Amniotic stem cell (primary cell): Measurements from ENCODE around the gene THRB.

Source experiments
- DNase-seq: peaks from one replicate; lab custom pipeline; 2025; lab: John Stamatoyannopoulos, UW

The THRB gene

DNA sequence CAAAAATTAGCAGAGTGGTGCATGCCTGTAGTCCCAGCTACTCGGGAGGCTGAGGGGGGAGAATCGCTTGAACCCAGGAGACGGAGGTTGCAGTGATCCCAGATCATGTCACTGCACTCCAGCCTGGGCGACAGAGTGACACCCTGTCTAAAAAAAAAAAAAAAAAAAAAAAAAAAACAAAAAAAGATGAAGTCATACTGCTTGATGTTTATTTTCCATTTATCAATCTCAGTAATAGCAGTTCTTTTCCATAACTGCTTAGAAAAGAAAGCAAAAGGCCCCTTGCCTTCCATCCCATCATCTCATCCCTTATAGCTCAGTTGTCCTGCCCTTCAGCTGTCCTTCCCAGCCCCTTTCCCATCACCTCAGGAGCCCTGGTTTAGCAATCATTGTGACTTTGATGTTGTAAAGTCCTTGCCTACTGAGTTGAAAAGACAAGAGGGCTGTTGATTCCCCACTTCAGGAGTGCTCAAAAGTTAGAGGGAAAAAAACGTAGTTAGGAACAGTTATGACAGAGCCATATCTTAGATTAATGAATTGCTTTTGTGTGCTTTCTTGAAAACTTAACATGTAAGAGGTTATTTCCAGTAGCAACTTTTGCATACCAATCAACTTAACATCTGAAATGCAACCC, 18.0 kb upstream of the THRB start:
- DNase-seq, result no peak

DNA sequence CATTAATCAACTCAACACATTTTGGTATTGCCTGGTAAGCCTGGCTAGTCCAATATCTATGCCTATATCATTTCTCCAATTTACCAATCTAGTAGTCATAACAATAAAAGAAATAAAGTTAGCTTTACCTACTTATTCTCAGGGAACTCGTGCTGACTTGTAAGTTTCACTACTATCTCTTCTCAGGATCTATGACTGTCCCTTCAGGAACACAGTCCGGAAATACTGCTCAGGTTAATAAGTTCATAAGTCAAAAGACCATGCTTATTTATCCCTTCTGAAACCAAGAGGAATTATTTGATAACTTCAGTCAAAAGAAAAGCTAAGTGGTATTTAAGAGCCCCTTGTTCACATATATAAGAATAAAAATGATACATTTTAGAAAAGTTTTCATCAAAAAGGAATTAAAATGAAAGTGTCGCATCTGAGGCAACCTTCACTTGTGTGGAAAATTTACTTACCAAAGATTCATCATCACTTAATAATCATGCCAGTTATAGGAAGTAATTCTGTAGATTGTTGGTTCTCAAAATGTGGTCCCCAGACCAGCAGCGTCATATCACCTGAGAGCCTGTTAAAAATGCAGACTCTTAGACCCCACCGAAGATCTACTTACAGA, 15.5 kb upstream of the THRB start:
- no peak for DNase-seq

DNA sequence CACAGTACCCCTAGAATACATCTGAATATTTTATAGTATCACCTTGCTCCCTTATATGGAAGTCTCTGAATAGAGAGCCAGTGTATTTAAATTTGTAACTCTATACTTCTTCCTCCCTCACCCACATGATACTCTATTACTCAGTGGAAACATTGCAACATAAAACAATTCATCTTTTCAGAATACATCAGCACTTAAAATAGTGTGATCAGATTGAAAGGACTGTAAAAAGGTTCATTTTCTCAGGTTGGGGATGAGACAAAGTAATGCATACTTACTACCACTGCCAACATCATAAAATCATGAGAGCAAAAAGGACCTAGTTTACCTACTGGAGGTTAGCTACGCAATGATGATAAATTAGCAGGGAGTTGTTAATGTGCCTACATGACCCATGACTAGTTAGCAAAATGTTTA, 13.8 kb upstream of the THRB start:
- DNase-seq, result no peak

DNA sequence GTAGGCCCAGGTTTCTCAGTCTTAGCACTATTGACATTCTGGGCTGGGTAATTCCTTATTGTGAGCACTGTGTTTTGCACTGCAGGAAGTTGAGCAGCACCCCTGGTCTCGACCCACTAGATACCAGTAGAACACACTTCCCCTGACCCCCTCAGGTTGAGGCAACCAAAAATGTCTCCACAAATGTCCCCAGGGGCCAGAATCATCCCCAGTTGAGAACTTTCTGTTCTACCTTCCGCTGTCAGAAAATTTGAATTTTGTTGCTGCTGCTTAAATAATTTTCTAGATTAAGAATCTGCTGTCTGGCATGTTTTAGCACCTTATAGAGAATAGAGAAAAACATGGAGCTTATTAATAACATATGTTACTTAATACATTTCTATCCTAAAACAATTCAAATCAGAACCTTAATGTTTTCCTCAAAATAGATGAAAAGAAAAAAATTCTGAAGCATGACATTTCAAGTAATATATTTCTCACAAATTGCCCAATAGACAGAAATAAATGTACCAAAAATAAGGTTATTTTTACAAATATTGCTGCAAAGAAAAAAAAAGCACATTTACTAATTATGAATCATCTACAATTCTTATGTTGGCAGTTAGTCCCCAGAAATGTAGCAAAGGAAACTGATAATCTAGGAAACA, 13.2 kb upstream of the THRB start:
- no peak for DNase-seq

DNA sequence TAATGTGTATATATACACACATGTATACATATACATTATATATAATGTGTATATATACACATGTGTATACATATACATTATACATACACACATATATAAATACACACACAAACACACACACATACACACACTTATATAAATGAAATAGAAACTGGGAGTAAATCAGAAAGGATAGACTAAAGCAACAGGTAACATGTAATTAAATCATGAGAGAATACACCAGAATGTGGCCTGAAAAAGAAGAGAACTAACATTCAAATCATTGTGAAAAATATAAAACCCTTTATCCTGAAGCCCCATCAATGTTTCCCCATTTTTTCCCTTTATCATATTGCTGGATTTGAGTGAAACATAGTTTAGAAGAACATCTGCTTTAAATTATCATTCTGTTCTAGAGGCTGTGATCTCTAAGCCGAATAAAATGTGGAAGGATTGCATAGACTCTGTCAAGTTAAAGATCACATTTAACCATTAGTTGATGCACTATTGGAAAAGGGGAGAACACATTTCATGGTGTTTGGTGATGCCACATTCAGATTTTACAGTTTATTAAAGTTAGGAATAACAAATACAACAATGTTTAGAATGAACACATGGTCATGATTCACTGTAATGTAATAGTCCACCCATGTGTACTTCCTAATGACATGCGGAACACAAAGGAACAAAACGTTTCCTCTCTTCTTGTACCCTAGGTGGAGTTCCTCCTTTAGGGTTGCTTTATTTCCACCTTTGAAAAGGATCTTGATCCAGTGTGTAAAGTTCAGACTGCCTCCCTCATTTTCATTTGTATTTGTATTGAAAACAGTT, 12.5 kb upstream of the THRB start:
- no peak for DNase-seq

DNA sequence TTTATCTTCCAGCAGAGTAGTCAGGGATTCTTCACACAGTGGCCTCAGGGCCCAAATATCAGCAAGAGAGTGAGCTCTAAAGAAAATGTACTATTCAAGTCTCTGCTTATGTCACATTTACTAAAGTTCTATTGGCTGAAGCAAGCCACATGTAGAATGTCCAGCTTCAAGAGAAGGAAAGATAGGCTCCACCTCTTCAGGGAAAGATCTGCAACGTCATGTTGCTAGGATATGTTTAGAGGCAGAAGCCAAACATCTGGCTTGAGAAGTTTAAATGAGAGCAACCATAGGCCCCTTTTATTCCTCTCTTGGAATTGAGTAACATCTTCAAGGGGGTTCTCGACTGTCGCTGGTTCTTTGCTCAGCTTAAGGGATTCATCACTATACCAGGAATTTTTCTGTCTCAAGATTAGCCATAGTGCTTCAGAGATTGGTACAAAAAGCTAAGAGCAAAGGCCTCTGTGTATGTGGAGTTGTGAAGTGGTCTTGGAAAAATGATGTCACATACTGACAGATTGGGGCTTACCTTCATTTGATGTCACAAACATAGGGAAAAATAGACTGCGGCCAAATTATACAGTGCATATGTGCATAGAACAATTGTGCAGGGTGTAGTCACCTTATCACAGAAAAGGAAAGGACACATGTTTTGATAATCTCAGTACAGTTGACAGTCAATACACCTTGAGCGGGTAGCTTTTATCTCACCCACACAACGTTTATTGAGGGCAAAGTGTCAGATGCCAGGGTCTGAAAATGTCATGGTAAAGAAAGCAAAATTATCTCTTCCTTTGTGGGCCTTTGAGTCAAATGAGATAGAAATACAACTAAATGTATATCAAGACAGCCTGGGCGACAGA, 11.3 kb upstream of the THRB start:
- no peak for DNase-seq

DNA sequence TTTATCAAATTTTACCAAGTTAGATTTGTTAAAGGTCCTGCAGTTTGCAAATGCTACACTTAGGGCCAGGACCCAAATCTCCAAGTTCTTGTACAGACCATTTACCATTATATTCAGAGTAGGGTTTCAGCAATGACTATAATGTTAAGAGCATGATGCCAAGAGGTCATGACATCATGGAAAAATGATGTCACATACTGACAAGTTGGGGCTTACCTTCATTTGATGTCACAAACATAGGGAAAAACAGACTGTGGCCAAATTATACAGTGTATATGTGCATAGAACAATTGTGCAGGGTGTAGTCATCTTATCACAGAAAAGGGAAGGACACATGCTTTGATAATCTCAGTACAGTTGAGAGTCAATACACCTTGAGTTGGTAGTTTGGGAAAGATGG, 10.1 kb upstream of the THRB start:
- no peak for DNase-seq

DNA sequence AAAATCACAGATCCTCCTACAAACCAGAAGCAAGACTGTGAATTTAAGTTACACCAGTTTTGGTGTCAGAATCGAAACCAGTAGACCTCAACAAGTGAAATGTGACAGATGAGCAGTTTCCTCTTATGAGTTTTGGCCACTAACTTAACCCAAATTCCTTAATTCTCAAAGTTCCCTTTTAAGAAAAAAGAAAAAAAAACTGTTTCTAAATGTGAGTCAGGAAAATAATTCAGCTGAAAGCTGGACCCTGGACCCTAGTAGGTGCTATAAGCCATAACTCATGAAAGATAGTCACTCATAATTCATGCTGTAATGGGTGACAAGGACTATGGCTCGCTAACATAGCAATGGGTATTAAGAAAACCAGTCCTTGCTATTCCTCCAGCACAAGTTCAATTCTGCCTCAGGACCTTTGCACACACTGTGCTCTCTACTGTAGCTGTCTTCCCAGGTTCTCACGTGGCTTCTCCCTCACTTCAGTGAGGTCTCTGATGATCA, 9.0 kb upstream of the THRB start:
- no peak for DNase-seq

DNA sequence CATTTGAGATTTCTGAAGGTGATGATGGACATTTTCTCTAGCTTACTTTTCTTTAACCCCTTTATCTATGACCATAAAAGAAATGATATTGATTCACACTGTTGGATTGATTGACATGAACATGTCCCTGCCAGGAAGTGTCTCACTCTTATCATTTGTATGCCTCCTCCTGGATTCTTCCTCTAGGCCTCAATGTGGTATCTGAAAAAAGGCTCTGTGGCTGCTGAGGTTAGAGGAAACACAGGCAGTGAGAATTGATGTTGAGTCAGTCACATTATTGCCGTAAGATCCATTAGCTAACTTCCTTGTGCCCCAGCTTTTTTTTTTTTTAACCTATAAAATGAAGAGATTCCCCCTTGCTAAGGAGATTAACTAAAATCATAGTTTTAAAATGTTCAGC, 8.0 kb upstream of the THRB start:
- DNase-seq, result no peak

DNA sequence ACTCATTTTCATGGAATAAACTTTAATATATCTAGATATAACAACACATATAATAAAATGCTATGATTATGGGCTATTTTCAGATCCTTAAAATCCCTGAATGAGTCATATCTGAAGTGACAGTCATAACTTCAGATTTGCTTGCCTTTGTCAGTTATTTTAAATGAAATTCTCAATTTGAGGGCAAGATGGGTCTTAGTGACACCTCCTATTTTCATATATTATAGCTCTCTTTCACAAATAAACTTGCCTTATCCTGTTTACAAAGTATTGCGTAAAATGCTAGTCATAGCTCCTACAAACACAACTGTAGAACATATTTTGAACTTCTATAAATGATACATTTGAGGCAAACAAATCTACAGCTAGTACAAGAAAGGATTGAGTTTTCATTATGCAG, 6.2 kb upstream of the THRB start:
- no peak for DNase-seq

DNA sequence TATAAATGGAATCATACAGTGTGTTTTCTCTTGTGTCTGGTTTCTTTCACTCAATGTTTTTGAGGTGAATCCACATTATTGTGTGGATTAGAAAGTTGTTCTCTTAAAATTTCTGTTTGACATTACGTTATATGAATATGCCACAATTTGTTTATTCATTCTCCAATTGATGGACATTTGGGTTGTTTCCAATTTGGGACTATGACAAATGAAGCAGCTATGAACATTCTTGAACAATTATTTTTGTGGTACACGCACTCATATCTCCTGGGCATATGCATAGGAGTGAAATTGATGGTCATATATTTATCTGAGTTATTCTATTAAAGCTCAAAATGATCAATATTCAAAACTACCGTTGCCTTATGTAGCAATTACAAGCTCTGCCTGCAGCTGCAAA, 5.3 kb upstream of the THRB start:
- DNase-seq, result no peak

DNA sequence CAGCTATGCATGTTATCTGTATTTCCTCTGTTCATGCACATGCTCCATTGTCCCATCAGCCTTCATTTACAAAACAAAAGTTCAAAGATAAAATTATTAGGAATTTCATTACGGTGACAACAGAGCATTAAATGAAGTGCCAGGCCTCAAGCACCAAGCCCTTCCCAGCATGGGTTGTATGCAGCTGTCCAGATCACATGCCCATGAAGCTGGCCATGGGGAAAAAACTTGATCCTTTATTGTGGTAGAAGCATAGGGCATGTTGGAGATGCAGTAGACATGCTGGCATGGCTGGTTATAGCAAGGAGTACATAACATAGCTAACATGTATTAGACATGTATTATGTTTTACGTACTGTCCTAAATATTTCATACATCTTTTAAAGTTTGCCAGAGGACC, 4.1 kb upstream of the THRB start:
- no peak for DNase-seq

DNA sequence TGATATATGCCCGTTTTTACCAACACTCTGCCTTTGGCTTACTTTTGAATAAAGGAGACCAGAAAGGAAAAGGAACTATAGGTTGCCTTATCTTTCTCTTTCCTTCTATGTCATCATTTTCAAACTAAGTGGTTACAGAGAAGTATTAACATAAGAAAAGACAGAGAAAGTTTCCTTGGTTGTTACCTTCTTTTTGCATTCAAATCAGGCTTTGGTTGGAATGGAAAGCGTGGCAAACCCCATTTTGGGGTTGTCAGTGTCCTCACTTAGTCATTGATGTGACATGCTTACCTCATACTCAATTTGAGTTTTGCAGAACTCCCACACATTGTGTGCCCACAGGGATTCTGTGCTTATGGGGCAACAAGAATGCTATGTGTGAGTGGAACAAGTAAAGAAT, 3.7 kb upstream of the THRB start:
- DNase-seq, result no peak

DNA sequence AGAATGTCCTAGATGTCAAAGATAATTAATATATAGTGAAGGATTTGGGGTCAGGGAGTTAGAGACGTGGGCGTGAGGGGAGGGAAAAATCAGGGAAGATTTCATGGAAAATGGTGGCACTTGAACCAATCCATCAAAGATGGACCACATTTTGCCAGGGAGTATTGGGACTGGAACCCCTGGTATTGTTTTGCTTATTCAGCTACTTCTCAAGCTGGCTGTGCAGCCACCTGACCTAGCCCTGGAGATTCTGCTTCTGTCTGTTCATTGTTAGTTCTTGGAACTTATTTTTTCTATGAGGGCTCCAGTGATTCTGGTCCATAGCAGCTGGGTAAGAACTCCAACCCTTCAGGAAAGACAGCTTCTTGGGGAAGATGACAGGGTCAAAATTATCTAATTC, 3.3 kb upstream of the THRB start:
- DNase-seq, result no peak

DNA sequence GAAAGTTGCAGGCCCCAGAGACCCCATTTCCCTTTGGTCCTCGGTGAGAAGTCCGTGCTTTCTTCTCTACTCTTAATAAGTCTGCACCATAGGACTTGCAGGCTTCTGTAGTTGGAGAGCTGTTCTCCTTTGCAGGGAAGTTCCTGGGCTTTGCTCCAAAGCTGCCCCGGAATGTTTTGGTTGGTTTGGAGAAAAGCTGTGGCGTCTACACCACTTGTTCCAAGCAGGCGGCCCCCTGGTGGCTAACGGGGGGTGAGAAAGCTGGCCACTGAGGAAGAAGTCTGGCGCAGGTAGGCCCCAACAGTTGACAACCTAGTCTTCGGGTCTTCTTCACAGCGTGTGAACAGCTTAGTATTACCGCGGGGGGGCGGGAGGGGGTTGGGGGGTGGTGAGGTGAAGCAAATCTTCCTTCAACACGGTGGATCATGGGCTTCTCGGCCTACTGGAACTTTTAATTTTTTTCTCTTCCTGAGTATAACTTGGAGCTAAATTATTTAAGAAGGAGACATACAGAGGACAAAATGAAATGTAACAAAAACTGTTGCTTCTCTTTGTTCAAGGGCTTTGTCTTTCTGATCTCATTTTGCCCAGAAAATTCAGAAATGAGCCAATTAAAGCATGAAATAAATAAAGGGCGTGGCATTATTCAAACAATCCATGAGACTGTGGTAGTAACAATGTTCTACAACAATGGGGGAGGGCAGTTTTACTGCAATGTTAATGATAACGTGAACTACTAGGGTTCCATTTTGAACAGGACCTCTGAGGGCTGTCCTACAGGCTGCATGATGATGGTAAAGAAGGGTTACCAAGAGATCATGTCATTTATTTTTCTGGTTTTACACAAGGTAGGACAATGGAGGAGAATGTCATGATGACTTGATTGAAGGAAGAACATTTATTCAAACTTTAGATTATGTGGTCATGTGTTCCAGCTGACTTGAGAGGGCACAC, 2.2 kb upstream of the THRB start:
- no peak for DNase-seq

DNA sequence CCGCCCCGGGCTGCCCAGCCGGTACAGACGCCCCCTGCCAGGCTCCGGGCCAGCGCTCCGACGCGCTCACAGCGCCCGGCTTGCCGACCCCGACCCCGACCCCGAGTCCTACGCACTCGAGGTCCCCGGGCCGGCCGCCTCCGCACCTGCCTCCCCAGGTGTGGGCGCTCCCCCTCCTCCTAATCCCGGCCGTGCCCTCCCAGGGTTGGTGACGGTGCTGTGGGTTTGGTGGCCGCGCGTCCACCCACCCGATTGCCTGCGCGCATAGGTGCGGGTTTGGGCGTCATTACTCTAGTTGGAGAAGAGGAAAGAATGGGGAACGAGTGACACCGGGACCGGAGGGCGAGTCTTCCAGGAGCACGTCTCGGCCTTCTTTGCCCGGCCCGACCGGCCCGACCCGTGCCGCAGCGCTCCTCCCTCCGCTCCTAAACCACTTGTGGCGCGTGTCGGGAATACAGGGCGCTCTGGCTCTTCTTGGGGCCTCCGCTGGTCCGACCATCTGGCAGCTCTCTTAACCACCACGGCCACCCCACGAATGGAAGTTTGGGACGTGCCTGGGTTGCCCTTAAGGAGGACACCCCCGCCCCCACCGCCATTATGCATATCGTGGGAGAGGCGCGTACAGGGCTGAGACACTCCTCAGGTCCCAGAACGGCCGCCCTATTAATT, 810 bp upstream of the THRB start:
- DNase-seq, result no peak

DNA sequence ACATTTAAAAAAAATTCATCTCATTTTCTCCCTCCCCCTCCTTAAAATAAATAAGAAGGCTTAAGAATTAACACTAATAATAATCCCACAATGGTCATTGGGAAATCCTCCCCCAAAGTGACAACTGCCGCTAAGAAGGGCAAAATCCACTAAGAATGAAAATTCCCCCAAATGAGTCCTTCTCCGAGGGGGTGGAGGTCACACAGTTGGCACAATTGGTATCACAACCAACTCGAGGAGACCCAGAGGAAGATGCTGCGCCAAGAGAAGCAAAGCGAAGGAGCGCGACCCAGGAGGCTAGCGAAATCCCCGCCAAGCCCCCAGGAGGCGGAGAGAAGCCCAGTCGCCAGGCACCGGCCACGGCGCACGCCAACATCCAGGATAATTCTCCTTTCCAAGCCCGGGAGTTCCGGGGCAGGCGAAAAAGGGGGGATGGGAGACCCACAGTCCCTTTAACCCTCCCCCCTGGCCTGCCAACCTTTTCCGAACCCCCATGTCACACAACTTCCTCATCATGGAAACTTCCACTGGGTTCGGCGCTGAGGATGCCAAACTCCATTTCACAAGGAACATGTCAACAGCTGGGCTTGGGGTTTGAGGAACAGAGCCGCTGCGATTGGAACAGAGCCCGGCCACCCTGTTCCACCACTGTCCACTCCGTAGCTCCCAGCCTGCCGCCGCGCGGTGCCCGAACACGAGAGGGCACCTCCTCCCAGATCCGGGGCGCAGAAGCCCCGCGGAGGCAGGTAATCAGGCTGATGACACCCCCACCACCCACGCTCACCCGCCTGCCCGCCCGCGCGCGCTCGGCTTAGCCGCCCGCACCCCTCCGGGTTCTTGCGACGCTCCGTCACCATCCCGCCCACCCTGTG, 668 bp downstream of the THRB start:
- no peak for DNase-seq

DNA sequence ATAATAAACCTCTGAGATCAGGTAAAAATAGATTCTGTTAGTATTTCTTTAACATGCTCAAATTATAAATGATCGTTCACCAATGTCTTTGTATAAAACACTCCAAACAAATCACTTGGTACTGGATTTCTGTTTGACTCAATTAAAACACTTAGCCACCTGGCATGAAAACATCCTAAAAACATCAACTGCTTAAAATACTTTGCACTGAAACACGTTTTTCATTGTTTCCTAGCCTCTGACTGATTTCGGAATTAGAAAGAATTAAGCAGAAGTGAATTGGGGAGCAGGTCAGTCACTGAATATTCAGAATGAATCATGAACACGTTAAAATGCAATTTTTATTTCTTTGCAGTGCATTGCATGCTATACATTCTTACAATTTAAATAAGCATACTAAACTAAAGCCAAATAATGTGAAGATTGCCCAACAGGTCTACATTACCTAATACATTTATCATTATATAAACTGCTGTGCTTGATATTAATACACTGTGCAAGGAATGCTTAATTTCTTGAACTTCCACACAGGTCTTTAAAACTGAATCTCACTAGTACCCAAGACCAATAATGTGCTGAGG, 1.6 kb downstream of the THRB start:
- DNase-seq, result no peak

DNA sequence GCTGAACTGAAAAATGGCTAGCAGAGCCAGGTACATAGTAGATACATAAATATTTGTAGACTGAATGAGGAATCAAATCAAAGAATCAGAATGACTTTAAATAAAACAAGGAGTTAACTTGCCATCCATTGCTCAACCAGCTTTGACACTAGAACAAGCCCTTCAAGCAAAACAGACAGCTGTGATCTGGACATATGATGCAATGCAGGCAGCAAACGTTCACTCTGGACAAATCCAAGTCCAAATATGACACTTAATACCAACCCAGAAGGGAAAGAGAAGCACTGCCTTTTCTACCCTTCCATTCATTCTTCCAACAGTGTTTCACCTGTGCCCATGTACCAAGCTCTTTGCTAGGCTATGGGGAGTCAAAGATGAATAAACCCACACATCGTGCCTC, 4.5 kb downstream of the THRB start:
- DNase-seq, result no peak
